GM23248 (cell line): ENCODE results near the gene MUC2.

Experiments
- EZH2 ChIP-seq: fragments of 200-600 bp; sonication (generic); IDR thresholded peaks from 2 replicates; pipeline ENCODE4 v1.6.1; 2018; ENCODE audit warnings: antibody characterized with exemption, mild to moderate bottlenecking; ENCODE audit not compliant: insufficient read depth, poor library complexity, severe bottlenecking
- EZH2phosphoT487 ChIP-seq: fragments of 200-600 bp; sonication (generic); IDR thresholded peaks from 2 replicates; pipeline ENCODE4 v1.6.1; 2018; ENCODE audit warnings: antibody characterized with exemption, moderate library complexity, mild to moderate bottlenecking, low read depth; ENCODE audit not compliant: insufficient read depth

DNA sequence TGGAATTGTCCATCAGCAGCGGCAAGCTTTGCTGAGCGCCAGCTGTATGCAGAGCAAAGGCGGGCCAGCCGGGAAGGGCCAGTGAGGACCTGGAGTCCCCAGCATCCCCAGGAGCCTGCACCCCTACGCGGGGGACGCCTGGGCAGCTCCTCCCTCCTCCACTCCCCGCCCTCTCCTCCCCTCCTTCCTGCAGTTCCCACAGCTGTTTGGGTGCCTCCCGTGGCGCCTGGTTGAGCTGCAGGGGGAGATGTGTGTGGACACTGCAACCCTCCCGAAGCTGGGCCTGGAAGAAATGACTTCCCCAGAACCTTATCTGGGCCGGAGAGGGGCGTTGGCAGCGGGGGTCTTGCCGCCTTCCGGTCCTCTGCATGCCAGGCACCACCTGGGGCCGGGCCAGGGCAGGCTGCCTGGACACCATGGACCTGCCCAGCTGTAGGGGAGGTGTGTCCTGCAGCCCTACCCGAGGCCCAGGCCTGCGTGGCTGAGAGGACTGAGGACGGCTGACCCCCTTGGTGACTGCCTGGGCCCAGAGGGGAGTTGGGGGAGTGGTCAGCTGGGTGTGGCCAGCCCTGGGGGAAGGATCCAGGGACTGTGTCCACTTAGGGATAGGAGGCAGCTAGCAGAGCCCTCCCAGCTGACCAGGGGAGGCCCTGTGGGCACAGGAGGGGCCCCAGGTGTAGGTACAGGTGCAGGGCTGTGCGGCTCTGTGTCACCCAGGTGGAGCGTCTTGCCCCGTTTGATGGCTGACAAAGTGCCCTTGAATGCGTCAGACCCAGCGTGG is 21.4 kb upstream of the MUC2 start:
- TF ChIP-seq EZH2phosphoT487 (no peak), EZH2 (no peak)
